Measurements from ENCODE around the gene MCAT. TPM values are rescaled to one million over a fixed set of nuclear protein-coding genes. Genes with fewer than 3 reads are reported as not detected.
A peak's percentile ranks its signal among the peaks of the same experiment; 100 is the strongest.

Gene MCAT
- total and polyA plus RNA-seq, 4 donors = 8.3 to 22.6 (median 14.8) TPM

- 56% methylated on average over 6 of the region's 6 CpGs for WGBS
- DNase-seq (ENCODE audit: low spot score) = no peak
- no peak for TF ChIP-seq JUND (IDR thresholded peaks at IDR 0.05)
- TF ChIP-seq SP1 (IDR thresholded peaks at IDR 0.05) = peak; percentile 19
- TF ChIP-seq YY1 (IDR thresholded peaks at IDR 0.05) = no peak
- TF ChIP-seq FOXA2 (IDR thresholded peaks at IDR 0.05) = no peak
- no peak for TF ChIP-seq MAX (IDR thresholded peaks at IDR 0.05)
- TF ChIP-seq RXRA (IDR thresholded peaks at IDR 0.05) = no peak
- no peak for TF ChIP-seq ATF3 (IDR thresholded peaks at IDR 0.05)
- TF ChIP-seq HNF4A (conservative IDR thresholded peaks at IDR 0.05) = peak in 1 of 2 donors; percentile 26
- no peak for TF ChIP-seq EGR1 (IDR thresholded peaks at IDR 0.05; ENCODE audit: low read depth in 2 of 2)
- no peak for TF ChIP-seq ZBTB33 (IDR thresholded peaks at IDR 0.05)
- peak; percentile 30 for TF ChIP-seq CTCF (IDR thresholded peaks at IDR 0.05; ENCODE audit: low read depth, low read length, missing input control)
- no peak for TF ChIP-seq NR2F2 (IDR thresholded peaks at IDR 0.05)
- no peak for TF ChIP-seq GABPA (IDR thresholded peaks at IDR 0.05 in 1 of 2, conservative IDR thresholded peaks at IDR 0.05 in 1 of 2)
- TF ChIP-seq HNF4G (IDR thresholded peaks at IDR 0.05) = no peak
- TF ChIP-seq RAD21 (IDR thresholded peaks at IDR 0.05) = peak; percentile 82
- TF ChIP-seq FOXA1 (IDR thresholded peaks at IDR 0.05) = no peak
- TF ChIP-seq TAF1 (conservative IDR thresholded peaks at IDR 0.05) = no peak
- no peak for TF ChIP-seq REST (IDR thresholded peaks at IDR 0.05)
- Histone ChIP-seq H3K4me3 (ENCODE audit: low read depth in 1 of 3, low read length in 3 of 3) (no peak overlapping the region), H3K9me3 (ENCODE audit: control insufficient read depth in 4 of 4, low read length in 3 of 4) (no peaks in the 10 kb centered on the region), H3K27ac (ENCODE audit: low read depth in 1 of 2, low read length in 2 of 2) (no peak overlapping the region), H3K9ac (ENCODE audit: low read depth in 1 of 2, low read length in 2 of 2) (no peak overlapping the region), H3K36me3 (ENCODE audit: control insufficient read depth in 4 of 4, insufficient read depth in 3 of 4, low read depth in 1 of 4, low read length in 3 of 4) (no peaks in the 10 kb centered on the region), H3K4me1 (ENCODE audit: control insufficient read depth in 4 of 4, insufficient read depth in 4 of 4, low read length in 3 of 4) (peaks cover 0 to 11% (median 6%) of the 10 kb centered on the region in 4 donors), H3K27me3 (ENCODE audit: control insufficient read depth in 4 of 4, insufficient read depth in 4 of 4, low read length in 3 of 4) (no peaks in the 10 kb centered on the region)
Measured at GRCh38 chr22:43090130-43090789, 52.9 kb downstream of the MCAT start.
